GM21447 (cell line): ENCODE data around the gene PYGO1.

Experiments used
- ATAC-seq: cut with Tn5 transposase; IDR thresholded peaks from one replicate; pipeline ENCODE4 v1.9.1; 2021; ENCODE audit not compliant: unreplicated experiment

PYGO1 gene

GRCh38 chr15:55574096-55574495, 14.0 kb downstream of the PYGO1 start:
- no peak for ATAC-seq

- no peak for ATAC-seq
Observed at GRCh38 chr15:55573224-55573623, 14.9 kb downstream of the PYGO1 start.

GRCh38 chr15:55564347-55565145, 23.6 kb downstream of the PYGO1 start:
- no peak for ATAC-seq

GRCh38 chr15:55562601-55563000, 25.5 kb downstream of the PYGO1 start:
- ATAC-seq, result no peak

GRCh38 chr15:55555089-55555488, 33.1 kb downstream of the PYGO1 start:
- ATAC-seq, result no peak

- no peak for ATAC-seq
Observed at GRCh38 chr15:55552926-55553325, 35.2 kb downstream of the PYGO1 start.

GRCh38 chr15:55552451-55552850, 35.7 kb downstream of the PYGO1 start:
- ATAC-seq, result no peak

GRCh38 chr15:55549305-55549704, 38.8 kb downstream of the PYGO1 start:
- no peak for ATAC-seq

- no peak for ATAC-seq
Observed at GRCh38 chr15:55546718-55547117, 41.4 kb downstream of the PYGO1 start.

- ATAC-seq, result no peak
Observed at GRCh38 chr15:55535436-55535835, 52.7 kb downstream of the PYGO1 start.

GRCh38 chr15:55532944-55533343, 55.2 kb downstream of the PYGO1 start:
- no peak for ATAC-seq

GRCh38 chr15:55530861-55531313, 57.3 kb downstream of the PYGO1 start:
- ATAC-seq, result no peak

GRCh38 chr15:55528812-55529211, 59.3 kb downstream of the PYGO1 start:
- no peak for ATAC-seq

GRCh38 chr15:55527150-55527549, 61.0 kb downstream of the PYGO1 start:
- no peak for ATAC-seq

GRCh38 chr15:55526559-55527036, 61.5 kb downstream of the PYGO1 start:
- ATAC-seq, result no peak

- ATAC-seq, result no peak
Observed at GRCh38 chr15:55522742-55523450, 65.2 kb downstream of the PYGO1 start.

GRCh38 chr15:55518641-55519040, 69.5 kb downstream of the PYGO1 start:
- ATAC-seq, result no peak

GRCh38 chr15:55518009-55518408, 70.1 kb downstream of the PYGO1 start:
- no peak for ATAC-seq

GRCh38 chr15:55515991-55516776, 72.0 kb downstream of the PYGO1 start:
- ATAC-seq, result no peak

- no peak for ATAC-seq
Observed at GRCh38 chr15:55515491-55515890, 72.7 kb downstream of the PYGO1 start.

- no peak for ATAC-seq
Observed at GRCh38 chr15:55514414-55514850, 73.7 kb downstream of the PYGO1 start.
